Activated CD4-positive, CD25-positive, alpha-beta regulatory T cell (primary cell): Measurements from ENCODE around the gene CC2D1A.
A peak's percentile ranks its signal among the peaks of the same experiment; 100 is the strongest.

Experiments used
- DNase-seq, 4 experiments: peaks; one replicate each; lab custom pipeline; 2025; lab: John Stamatoyannopoulos, UW

The CC2D1A gene

GRCh38 chr19:13877303-13877702, 28.7 kb upstream of the CC2D1A start:
- DNase-seq: no peak

- peak; percentile 95 to 98 (median 97) for DNase-seq
Observed at GRCh38 chr19:13880059-13881043, 25.6 kb upstream of the CC2D1A start.

- DNase-seq: no peak
Observed at GRCh38 chr19:13881251-13881691, 24.7 kb upstream of the CC2D1A start.

- no peak for DNase-seq
Observed at GRCh38 chr19:13881692-13882418, 24.1 kb upstream of the CC2D1A start.

GRCh38 chr19:13882419-13882795, 23.6 kb upstream of the CC2D1A start:
- DNase-seq: no peak

- no peak for DNase-seq
Observed at GRCh38 chr19:13882836-13883235, 23.2 kb upstream of the CC2D1A start.

- DNase-seq: no peak
Observed at GRCh38 chr19:13883516-13884064, 22.4 kb upstream of the CC2D1A start.

- DNase-seq: no peak
Observed at GRCh38 chr19:13884726-13885591, 21.0 kb upstream of the CC2D1A start.

GRCh38 chr19:13885826-13886365, 20.1 kb upstream of the CC2D1A start:
- no peak for DNase-seq

- DNase-seq: no peak
Observed at GRCh38 chr19:13887018-13887436, 19.0 kb upstream of the CC2D1A start.

- DNase-seq: no peak
Observed at GRCh38 chr19:13887517-13887916, 18.5 kb upstream of the CC2D1A start.

- DNase-seq: no peak
Observed at GRCh38 chr19:13888281-13888680, 17.7 kb upstream of the CC2D1A start.

- DNase-seq: no peak
Observed at GRCh38 chr19:13890136-13890535, 15.9 kb upstream of the CC2D1A start.

GRCh38 chr19:13892870-13893269, 13.1 kb upstream of the CC2D1A start:
- DNase-seq: no peak

GRCh38 chr19:13894552-13894951, 11.4 kb upstream of the CC2D1A start:
- no peak for DNase-seq

GRCh38 chr19:13896227-13896626, 9.8 kb upstream of the CC2D1A start:
- no peak for DNase-seq

- no peak for DNase-seq
Observed at GRCh38 chr19:13899393-13899792, 6.6 kb upstream of the CC2D1A start.

GRCh38 chr19:13899912-13900584, 6.0 kb upstream of the CC2D1A start:
- DNase-seq: no peak

GRCh38 chr19:13902993-13903555, 2.9 kb upstream of the CC2D1A start:
- no peak for DNase-seq

- no peak for DNase-seq
Observed at GRCh38 chr19:13906521-13906904, 512 bp downstream of the CC2D1A start.

GRCh38 chr19:13906910-13907309, 909 bp downstream of the CC2D1A start:
- no peak for DNase-seq
